COLO829 (cell line): ENCODE results near the gene LRMDA.

ENCODE experiments used
- DNase-seq: peaks from one replicate; pipeline ENCODE4 v3.0.0; 2012; ENCODE audit warnings: low spot score

The LRMDA gene

DNA sequence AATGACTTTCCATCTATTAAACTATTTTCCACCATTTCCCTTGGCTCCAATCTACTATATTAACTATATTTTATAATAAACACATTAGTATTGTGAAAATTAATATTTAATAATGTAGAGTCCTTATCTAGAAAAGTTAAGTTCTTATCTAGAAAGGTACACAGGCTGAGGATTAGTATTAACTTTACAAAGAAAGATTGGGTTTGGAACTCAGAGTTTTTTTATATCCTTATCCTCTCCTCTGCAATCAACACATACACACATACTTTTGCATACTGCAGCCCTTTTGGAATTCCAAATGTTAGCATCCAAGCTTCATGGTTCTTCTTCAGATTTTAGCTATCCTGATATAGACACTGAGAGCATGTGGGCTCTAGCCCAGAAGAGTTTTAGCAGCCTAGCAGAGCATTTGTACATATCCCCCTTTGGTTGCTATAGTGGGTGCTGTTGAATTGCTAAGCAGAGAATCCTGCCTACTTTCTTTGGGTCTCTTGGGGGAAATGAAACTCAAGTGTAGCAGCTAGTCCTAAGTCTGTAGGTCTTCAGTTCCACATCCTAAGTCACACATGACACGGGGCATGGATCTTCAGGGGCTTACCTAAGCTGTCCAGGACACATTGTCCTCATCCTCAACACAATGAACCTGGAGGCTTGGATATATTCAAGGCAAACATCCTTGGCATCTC is 874.6 kb downstream of the LRMDA start:
- no peak for DNase-seq

DNA sequence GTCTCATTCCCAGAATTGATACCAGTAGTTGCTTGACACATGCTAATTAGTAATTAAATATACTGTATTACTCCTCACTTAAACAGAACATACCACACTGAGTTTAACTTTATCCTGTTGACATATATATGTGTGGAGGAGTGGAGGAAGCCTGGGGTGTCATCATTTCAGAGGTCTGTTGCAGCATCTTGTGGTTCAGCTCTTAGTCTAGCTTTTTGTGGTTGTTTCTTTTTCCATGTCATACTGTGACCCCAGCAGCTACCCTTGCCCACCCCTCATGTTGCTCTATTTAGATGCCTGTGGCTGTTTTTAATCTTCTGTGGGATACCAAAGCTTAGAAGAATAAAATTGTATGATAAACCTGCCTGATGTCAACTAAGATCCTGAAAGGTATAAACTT is 875.4 kb downstream of the LRMDA start:
- no peak for DNase-seq

DNA sequence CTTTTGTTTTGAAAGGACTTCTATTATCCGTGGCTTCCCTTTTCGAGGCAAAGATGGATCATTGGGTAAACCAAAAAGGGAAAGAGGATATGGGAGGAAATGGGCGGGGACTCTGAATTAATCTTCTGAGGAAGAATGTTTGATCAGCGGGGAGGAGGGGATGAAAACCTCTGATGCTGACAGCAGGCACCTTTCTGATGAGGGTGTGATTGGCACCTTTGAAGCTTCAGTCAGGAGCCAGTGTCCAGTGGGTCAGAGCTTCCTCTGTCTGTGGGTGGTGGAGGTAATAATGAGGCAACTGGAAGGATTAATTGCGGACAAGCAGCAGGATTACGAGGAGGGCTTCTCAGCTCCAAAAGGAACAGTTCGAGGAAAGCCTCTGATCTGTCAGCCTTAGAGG is 877.6 kb downstream of the LRMDA start:
- no peak for DNase-seq

GRCh38 chr10:76309741-76310587 is 878.5 kb downstream of the LRMDA start:
- no peak for DNase-seq

DNA sequence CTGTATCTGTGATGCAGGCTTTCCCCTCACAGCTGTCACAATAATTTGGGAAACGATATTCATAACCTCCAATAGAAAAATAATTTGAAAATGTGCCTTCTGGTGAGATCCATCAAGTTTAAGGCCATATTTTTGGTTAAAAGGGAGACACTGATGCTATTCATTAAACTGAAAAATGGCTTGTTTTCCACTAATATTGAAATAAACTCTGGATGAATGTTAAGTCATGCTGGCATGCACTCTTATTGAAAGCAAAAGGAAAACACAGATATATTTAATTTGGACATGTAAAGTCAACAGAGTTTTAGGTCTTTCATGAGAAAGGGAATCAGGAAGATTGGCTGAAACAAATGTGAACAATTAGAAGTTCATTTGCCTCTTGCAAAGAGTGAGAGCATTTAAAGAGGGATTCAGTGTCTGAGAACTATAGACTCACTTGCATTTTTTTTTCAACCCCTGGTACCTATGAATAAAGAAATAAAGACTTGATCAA is 879.2 kb downstream of the LRMDA start:
- no peak for DNase-seq

DNA sequence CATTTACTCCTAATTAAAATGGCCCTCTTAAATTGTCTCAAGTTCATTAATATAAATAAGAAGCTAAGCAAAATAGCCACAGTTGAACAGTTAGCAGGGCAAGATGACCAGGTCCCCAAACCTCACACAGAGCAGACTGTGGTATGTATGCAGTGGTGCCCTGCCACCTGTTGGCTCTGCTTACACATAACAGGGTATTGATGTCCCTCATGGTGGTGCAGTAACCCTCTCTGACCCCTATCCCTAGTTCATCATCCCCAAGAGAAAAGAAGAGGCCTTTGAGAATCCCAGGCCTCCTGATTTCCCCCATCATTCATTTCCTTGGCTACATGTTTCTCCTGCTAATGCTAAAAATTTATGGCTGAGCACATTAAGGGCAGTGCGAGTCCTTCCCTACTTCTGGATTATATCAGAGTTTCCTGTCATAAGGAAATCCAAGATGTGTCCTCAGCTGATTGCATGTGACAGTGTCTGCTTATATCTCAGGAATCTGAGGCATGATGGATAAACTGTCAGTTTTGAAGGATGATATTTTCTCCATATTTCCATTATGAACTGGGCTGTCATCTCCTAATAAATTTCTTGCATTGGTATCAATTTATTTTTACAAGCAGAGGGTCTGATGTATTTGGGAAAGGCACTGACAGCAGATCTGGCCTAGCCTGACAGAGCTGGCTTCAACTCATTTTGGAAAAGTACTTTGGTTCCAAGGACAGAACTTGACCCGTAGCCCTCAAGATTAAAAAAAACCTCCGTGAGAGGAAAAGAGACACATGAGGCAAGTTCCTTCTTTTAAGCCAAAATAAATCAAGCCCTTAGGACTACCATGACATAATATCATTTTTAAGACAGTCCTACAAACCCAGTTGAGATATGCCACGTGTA is 880.6 kb downstream of the LRMDA start:
- peak; percentile 10 for DNase-seq

DNA sequence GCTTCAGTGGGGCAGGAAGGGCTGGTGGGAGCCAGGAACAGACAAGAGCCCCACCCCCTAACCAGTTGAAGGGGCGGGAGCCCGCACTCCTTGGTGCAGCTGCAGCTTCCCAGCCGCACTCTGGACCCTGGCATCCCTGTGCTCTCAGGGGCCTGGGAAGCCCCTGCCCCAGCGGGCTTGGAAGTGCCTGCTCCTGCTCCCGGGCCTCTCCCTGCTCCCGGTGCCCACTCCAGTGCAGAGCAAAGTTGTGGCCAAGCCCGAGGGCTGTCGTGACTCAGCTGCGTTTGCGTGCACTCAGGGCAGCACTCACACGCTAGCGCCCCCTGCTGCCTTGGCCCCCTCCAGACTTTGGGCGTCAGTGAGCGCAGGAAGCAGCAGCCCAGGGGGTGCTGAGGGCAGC is 883.8 kb downstream of the LRMDA start:
- DNase-seq = no peak

- DNase-seq = no peak
These were observed 884.8 kb downstream of the LRMDA start for GRCh38 chr10:76316234-76316633.

GRCh38 chr10:76317078-76317477 is 885.7 kb downstream of the LRMDA start:
- no peak for DNase-seq

DNA sequence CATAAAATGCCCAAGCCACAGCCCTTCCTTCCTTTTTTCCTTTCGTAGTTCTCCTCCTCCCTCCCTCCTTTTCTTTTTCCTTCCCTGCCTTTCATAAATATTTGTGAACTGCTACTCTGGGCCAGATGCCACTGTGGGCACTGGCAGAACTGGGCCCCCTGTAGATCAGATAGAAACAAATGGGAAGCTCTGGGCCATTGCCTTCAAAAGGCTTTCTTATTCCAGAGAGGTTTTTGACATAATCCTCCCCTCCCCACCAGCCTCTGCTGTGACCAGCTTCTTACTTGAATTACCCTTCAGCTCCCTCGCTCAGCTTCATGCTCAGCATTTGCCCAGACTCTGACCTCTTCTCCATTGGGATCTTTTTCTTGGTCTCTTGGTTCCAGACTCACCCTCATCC is 886.8 kb downstream of the LRMDA start:
- no peak for DNase-seq

DNA sequence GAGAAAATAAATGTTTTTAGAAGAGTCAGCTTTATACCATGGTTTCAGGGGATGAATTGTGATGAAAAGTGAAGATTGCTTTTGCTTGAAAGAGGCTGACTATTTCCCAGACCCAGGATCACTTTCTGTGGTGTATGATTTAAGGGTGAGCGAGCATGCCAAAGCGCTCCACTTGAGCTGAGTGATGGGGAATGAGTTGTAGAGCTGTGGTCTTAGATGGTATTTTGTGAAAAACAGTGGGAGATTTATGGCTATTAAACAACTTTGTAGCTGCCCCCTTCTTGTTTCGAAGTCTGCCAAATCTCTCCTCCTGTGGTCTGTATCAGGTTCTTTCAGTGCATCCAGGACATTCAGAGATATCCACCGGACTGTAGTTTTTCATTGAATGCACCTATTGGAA is 888.2 kb downstream of the LRMDA start:
- DNase-seq = no peak

DNA sequence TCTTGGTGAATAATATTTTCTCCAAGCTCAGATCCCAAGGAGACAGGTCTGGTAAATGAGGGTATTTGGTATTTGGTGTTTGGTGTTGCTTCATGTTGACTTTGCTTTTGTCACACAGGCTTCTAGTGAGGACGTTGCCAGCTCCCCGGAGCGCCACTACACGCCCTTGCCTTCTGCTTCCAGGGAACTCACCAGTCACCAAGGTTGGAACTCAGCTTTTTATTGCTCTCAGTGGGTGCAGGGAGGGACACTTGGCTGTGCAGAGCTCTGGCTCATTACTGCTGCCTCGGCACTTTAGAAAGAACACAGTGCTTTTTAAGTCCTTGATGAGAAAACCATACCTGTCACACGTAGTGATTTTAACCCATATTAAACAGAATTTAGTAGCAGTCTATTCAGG is 892.9 kb downstream of the LRMDA start:
- no peak for DNase-seq

GRCh38 chr10:76327441-76327840 is 896.0 kb downstream of the LRMDA start:
- DNase-seq = no peak

DNA sequence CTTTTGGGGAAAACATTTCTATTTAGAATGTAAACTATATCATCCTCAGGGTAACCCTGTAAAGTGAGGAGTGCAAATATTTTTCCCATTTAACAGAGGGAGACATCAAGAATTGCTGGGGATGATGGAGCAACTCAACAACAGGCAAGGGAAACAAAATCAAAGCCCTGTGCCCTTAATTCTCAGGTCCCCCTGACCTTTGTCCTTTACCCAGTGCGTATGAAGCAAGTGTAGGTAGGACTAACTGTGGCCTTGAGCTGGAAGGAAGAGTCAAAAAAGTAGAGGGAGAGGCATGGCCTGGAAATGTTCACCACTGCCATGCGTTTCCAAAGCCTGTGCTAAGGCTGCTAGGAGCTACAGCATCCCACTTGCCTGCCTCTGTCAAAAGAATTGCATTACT is 896.9 kb downstream of the LRMDA start:
- no peak for DNase-seq

DNA sequence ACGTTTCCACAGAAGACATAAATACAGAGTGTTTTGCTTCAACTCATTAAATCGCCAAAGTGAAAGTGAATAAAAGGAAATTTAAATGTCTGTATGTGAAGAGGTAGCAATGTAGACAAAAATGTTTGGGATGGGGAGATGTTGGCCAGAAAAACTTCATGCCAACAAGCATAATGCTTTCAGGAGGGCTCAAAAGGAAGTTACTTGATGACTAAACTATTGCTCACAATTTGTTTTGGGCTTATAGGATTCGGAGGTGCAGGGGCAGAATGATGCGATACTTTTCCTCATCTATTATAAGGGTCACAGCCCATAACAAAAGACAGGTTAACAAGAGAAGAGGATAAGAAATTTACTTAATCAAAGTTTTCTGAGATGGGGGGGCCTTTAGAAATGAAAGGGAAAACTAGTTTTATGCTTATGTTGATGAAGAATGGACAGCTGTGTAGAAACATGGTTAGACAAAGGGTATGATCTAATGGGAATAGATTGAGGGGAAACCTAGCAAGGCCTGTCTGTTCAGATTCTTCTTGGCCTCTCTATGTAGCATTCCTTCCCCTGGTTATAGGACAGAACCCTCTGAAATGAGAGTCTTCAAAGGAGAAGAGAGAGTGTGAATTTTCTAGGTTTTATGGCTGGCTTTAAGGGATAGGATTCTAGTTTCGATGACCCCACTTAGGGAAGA is 898.6 kb downstream of the LRMDA start:
- no peak for DNase-seq

GRCh38 chr10:76331742-76332141 is 900.3 kb downstream of the LRMDA start:
- DNase-seq = no peak

DNA sequence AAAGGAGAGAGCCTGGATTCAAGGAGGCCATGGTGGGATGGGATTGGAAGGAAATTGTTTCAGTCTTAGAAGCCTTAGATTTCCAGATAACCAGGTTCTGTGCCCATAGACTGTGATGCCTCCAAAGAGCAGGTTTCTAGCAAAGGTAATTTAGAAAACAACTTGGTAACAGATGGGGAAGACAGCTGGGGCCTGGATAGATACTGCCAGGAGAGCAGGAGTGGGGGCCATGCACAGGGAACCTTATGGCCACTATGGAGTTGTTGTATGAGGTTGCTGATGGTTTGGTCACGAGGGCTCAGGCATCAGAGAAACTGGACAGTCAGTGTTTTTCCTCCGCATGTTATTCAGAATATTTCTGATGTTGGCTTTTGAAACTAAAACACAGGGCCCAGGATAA is 901.9 kb downstream of the LRMDA start:
- DNase-seq = no peak

DNA sequence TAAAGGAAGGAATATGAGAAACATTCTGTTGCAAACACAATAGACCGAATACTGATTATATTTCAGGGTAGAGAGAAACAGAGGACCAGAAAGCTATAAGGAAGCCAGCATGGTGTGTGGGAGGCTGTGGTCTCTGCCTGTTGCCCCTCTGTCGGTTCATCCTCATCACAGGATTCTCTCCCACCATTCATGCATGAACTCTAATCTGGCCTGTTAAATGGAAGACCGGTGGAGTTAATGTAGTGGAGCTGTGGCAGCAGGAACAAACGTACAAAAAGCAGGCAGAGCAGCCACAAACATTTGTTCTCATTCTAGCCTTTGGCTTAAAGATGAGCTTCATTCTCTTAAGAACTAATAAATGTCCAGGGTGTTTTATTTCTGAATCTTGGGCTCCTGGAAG is 902.4 kb downstream of the LRMDA start:
- no peak for DNase-seq

GRCh38 chr10:76334255-76334654 is 902.8 kb downstream of the LRMDA start:
- DNase-seq = no peak

DNA sequence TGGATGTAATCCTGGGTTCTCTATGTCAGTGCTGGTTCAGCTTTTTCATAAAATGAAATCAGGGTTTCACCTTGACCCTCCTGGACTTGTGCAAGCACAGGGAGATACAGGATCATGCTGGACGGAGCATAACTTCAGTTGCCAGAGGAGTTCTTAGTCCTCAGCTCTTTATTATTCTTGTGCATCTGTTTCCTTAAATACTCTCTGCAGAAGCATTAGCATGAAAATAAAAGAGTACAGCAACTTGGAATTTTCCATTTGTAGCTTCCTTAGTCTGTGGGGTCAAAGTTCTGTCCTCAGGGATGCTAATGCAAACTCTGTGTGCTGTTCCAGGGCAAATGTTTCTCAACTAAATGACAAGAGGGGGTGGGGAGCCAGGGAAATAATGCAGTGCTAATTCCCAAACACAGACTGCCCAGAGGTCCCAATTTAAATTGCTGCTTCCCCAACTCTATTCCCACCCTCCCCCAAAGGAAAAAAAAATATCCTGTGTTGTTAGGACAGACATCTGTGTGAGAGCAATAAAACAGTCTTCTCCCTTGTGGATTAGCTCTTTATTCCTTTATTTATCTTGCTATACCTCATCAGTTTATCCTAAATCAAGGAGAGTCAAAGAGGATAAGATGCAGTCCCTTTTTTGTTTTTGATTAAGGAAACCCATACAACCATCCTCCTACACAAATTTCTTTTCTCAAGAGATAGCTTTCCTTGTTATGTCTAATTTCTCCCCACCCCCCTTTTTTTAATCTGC is 905.0 kb downstream of the LRMDA start:
- no peak for DNase-seq

- DNase-seq = no peak
These were observed 906.2 kb downstream of the LRMDA start for GRCh38 chr10:76337641-76338040.
